GM12874 (cell line): ENCODE results near the gene NFIB.

Experiments used
- CTCF ChIP-seq: IDR thresholded peaks from 2 replicates; pipeline ENCODE4 v1.5.1; 2011; ENCODE audit warnings: low read depth, mild to moderate bottlenecking, control low read depth, low read length, moderate library complexity; ENCODE audit not compliant: insufficient read depth

Gene NFIB

GRCh38 chr9:14348123-14348372 is 34.1 kb upstream of the NFIB start:
- no peak for TF ChIP-seq CTCF

- TF ChIP-seq CTCF: no peak
Measured at GRCh38 chr9:14347406-14348122, 33.6 kb upstream of the NFIB start.

- no peak for TF ChIP-seq CTCF
Measured at GRCh38 chr9:14346811-14347405, 33.0 kb upstream of the NFIB start.

- no peak for TF ChIP-seq CTCF
Measured at GRCh38 chr9:14346231-14346791, 32.4 kb upstream of the NFIB start.

- no peak for TF ChIP-seq CTCF
Measured at GRCh38 chr9:14345354-14346230, 31.7 kb upstream of the NFIB start.

- no peak for TF ChIP-seq CTCF
Measured at GRCh38 chr9:14344941-14345353, 31.0 kb upstream of the NFIB start.

- TF ChIP-seq CTCF: no peak
Measured at GRCh38 chr9:14344053-14344524, 30.1 kb upstream of the NFIB start.
